RCC 7860 (cell line): Measurements from ENCODE around the gene AGT.
"Not testable (repeated sequence)": the region's sequence is repeated elsewhere in the genome, so short reads cannot be mapped to it uniquely, and the experiment has no call there.

Source experiments
- DNase-seq: peaks from one replicate; pipeline ENCODE4 v3.0.0-alpha.2; 2015; ENCODE audit warnings: low spot score
- FAIRE-seq: peaks from 2 replicates; lab custom pipeline; 2012; peaks lifted over from hg19 to GRCh38; lab: Jason Lieb, UNC

The AGT gene

DNA sequence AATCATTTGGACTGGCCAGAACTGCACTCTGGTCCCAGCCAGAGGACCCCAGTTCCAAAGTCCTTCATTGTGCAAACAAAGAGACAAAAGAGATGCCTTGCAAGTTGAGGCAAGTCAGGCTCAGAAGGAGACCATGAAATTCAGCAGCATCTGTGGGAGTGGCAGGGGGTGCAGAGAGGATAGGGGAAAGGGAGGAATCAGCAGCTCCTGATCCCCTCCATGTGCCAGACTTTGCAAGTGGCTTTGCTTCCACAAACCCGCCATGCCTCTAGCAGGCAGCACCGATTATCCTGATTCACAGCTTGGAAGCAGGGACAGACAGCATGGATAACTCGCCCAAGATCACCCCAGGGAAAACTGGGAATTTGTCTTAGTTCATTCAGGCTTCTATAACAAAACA, 31.1 kb upstream of the AGT start:
- DNase-seq (no peak), FAIRE-seq (no peak)

DNA sequence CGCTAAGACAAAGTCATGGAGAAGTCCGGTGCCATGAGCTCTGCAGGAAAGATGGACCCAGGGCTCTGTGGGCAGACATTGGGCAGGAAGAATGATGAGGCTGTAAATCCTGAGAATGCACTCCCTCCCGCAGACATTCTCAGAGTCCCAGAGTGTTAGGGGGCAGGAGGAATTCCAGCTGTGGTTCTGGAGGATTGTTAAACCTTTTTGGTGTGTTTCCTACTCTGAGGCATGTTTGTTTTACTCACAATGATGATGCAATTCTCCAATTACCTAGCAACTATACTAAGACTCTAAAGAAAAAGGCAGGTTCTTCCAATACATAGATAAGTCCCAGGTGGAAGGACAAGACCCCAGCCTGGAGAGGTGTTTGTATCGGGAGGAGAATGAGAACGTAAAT, 30.5 kb upstream of the AGT start:
- FAIRE-seq (no peak), DNase-seq (no peak)

DNA sequence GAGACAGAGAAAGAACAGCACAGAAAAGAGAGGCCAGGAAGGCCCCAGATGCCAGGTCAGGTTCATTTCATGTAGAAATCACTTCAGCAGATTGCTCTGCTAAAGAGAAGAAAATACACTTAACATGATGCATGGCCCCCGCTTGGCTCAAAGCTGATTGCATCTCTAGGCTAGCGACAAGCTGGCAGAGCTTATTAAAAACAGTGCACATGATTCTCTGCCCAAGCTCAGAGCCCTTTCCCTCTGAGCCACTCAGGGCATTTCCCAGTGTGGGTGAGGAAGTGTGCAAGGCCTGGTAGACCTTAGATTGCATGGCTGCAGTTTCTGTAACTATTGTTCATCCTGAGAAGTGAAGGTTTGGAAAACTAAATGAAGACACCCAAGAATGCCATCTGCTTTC, 30.0 kb upstream of the AGT start:
- FAIRE-seq (no peak), DNase-seq (no peak)

DNA sequence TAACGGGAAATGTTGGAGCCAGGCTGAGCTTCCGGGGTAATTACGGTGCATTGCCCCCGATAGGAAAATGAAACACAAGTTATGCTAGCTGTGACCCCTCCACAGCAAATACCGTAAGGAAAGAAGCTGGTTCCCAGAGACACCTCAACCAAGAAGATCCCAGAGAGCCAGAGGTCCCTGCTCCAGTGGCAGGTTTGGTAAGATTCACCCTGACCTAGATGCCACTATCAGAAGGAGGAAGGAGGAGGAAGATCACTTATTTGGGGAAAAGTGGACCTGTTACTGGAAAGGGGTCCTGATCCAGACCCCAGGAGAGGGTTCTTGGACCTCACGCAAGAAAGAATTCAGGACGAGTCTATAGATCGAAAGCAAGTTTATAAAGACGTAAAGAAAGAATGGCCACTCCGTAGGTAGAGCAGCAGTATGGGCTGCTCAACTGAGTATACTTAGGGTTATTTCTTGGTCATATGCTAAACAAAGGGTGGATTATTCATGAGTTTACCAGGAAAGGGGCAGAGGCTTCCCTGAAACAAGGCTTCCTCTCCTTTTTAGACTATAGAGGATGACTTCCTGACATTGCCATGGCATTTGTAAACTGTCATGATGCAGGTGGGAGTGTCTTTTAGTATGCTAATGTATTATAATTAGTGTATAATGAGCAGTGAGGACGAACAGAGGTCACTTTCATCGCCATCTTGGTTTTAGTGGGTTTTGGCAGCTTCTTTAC, 25.8 kb upstream of the AGT start:
- FAIRE-seq: no peak
- no peak for DNase-seq

DNA sequence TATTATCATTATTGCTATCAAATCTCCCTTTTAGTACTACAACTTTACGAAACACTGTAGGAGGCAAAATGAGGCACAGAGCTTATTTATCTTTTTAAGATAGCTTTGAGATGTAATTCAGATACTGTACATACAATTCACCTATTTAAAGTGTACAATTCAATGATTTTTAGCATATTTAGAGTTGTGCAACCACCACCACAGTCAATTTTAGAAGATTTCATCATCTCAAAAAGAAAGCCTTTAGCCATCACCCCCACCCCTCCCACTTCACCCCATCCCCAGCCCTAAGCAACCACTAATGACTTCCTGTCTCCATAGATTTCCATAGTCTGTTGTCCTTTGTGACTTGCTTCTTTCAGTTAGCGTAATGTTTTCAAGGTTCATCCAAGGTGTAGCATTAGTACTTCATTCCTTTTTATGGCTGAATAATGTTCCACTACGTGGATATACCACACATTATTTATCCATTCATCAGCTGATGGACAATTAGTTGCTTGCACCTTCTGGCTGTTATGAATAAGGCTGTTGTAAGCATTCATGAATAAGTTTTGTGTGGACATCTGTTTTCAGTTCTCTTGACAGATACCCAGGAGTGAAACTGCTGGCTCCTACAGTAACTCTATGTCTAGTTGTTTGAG, 23.8 kb upstream of the AGT start:
- FAIRE-seq (no peak), DNase-seq (no peak)

DNA sequence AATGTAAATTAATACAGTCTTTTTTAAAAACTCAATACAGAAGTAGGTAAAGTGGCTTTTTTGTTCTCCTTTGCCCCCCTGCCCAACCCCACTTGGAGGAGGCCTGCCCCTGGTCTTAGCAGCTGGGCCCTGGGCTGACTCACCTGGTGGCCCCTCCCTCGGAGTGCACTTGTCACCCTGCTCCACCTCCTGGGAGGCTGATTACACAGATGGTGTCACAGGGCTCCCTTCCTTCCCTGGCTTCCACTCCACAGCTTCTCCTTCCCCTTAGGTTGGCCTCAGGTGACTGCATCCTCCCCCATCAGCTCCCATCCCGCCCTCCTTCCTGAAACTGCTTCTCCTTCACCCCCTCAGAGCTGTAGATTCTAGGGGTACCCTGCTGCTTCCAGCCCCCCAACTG, 21.5 kb upstream of the AGT start:
- FAIRE-seq (no peak), DNase-seq (no peak)

DNA sequence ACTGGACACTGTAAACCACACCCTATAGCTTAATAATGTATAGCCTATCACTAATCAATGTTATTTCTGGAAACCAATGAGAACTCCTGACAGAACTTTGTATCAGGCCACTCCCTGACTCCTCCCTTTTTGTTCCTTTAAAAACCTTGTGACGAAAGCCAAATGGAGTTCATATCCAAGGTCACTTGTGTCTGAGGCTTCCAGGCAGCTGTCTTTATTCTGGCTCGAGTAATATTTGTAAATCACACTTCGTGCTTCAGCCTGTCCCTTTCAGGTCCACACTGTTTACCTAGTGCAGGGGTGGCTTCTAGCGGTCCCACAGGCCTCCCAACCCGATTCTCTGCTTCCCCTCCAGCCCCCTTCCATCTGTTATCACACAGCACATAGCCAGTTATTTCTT, 17.1 kb upstream of the AGT start:
- DNase-seq (no peak), FAIRE-seq (no peak)

DNA sequence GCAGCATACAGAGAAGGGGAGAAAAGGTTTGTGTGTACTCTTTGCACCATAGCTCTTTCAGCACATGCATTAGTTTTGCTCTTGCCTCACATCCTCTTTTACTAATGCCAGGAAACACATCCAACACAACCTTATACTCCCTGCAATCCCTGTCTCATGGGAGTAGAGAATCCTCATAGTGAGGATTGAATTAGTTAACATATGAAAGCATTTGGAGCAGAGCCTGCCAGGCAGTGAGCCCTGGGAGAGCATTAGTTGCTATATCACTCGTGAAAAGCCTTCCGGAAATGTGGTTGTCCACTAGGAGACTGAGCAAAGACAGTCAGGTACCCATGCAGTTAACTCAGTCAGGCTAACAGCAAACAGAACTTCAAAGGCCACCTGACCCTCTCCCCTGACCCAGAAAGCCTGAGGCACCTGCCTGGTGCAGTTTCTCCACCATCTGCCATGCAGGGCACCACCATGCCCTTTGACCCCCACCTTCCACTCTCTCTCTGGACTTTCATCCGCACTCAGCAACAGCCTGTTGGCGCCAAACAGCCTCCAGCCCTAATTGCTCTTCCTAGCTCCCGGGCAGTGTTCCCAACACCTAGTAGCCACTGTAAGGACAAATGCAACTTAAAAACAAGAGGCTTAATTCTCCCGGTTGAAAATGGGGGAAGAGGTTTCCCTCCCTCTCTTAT, 14.9 kb upstream of the AGT start:
- no peak for FAIRE-seq

DNA sequence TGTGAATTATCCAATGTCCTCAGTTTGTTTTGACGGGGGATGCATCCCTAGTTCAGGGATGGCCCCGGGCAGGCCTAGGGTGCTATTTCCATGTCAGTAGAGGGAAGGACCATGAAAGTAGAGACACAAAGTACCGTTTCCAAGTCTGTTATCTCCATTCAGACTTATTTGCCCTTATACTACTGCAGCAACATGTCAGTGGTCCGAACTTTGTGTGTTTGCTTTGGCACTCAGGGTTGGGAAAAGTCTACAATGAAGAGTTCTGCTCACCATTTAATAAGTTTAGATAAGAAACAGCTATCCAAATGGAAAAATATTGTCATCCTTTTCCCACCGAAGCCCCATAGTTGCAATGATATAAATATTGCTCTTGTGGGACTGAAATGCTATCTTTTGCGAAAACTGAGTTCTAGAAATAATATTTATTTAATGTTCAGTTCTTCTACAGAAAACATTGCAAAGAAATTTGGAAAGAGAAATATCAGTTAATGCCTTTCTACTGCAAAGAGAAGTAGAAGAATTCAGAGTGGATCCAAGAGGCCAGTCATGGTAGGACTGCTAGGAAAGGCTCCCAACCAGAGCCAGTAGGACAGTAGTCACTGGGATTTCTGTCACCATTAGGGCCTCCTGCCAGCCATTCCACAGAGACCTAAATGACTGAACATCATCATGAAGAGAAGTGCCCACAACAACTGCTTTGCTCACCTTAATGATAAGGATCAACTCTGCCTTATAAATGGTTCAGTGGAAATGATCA, 11.5 kb upstream of the AGT start:
- FAIRE-seq (no peak), DNase-seq (no peak)

More for the DNA sequence above, 14.9 kb upstream of the AGT start:
- no peak for DNase-seq

DNA sequence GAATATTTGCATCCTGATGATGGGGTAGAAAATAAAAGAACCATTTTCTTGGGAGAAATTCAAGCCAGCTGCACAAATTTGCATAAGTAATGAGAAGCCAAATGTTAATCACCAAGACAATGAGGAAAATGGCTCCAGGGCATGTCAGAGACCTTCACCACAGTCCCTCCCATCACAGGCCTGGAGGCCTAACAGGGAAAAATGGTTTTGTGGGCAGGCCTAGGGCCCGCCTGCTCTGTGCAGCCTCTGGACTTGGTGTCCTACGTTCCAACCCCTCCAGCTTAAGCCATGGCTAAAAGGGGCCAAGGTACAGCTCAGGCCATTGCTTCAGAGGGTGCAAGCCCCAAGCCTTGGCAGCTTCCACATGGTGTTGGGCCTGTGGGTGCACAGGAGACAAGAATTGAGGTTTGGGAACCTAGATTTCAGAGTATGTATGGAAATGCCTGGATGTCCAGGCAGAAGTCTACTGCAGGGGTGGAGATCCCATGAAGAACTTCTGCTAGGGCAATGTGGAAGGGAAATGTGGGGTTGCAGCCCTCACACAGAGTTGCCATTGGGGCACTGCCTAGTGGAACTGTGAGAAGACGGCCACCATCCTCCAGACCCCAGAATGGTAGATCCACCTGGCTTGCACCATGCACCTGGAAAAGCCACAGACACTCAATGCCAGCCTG, 8.1 kb upstream of the AGT start:
- not testable (repeated sequence) for DNase-seq, FAIRE-seq

DNA sequence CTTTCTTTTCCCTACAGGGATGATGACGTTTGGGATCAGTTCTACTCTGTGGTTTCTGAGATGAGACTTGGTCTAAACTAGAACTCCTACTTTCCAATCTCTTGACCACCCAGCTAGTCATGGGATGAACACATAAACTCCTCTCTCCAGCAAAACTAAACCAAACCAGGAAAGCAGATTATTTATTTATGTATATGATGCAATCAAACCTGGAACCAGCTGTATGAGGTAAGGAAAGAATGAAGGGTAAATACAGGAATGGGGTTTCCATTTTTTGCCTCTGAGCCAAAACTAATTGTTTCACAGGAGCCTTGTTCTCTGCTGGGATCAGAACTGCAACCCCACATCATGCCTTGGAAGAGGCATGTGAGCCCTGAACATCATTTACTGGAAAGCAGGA, 3.3 kb upstream of the AGT start:
- FAIRE-seq: no peak

DNA sequence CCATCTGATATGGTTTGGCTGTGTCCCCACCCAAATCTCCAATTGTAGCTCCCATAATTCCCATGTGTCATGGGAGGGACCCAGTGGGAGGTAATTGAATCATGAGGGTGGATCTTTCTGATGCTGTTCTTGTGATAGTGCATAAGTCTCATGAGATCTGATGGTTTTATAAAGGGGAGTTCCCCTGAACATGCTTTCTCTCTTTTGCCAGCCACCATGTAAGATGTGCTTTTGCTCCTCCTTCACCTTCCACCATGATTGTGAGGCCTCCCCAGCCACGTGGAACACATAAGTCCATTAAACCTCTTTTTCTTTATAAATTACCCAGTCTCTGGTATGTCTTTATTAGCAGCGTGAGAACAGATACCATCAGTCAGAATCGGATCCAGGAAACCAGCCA, 2.5 kb upstream of the AGT start:
- not testable (repeated sequence) for DNase-seq, FAIRE-seq

More for the DNA sequence above, 3.3 kb upstream of the AGT start:
- DNase-seq: no peak

DNA sequence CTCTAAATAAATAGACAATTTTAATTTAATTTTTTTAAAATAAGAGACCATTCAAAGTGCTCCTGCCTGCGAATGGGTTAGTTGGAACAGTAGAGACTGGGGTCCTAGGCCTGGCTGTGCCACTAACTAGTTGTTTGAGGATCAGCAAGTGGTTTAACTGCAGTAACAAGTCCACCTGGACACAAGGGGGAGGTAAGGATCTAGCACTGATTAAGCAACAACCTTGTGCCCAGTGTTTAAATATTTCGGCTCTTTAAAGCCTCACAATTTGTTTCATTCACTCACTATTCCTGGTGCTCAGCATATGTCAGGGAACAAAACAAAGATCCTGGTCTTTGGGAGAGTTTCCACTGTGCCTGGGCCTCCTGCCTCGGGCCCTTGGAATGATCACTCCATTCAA, 1.6 kb upstream of the AGT start:
- no peak for FAIRE-seq
- DNase-seq: no peak

DNA sequence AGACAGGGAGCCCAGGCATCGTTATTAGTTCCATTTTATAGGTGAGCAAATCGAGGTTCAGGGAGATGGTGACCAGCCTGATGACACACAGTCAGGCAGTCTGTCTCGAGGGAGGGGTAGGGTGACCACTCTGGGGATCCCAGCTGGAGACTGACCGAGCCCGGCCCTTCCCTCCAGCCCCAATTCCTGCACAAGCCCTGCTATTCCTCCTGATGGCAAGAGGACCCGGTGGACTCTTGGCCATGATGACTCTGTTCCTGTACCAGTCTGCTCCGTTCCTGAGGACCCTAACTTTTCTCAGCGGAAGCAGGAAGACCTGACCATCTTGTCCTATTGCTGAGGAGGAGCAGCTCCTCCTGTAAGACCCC, 391 bp downstream of the AGT start:
- FAIRE-seq: no peak
- no peak for DNase-seq

DNA sequence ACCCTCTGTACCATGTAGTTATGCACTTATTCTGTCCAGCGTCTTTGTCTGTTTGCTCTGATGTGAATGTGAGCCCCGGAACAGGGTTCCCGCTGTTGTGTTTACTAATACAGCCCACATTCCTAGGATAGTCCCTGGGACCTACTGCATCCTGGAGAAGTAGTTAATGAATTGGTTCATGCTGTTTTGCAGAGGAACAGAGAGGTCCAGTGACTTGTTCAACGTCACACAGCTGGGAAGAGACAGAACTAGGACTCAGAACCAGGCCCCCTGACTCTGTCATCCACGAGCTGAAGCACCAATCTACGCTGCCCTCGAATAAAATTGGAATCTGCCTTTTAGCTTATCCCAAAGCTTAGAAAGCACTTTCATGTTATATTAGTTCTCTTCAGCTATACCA, 784 bp downstream of the AGT start:
- FAIRE-seq (no peak), DNase-seq (no peak)

DNA sequence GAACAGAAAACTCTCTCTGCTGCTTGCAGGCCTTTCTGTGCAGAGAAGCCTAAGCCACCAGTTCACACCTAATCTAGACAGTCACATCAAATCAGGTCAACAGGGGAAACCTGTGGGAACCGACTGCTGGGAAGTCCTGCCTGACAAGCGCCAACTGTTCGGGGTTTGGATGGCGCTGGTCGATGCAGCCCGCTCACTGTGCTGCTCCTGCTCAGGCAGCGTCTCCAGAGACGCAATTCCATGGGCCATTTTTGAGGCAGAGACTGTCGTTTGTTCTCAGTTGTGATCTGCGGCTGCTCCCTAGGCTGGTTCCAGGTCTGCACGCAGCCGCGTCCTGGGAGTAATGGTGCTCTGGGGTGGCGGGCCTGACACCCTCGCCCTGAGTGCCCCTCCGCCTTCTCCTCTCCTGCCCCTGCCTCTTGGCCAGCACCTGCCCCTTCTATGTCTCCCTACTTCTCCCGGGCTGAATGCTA, 1.4 kb downstream of the AGT start:
- no peak for FAIRE-seq
- DNase-seq: no peak

DNA sequence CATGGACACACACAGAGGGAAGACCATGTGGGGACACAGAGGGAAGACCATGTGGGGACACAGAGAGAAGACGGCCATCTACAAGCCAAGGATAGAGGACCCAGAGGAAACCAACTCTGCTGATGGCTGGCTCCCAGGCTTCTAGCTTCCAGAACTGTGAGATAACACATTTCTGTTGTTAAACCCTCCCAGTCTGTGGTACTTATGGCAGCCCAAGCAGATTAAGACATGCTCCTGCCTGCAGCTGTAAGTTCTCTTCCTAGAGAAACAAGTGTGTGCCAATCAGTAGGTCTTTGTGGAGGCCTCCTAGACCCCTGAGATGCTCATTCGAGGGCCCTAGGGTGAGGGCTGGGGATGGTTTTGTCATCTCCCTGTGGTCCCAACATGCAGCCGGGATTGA, 2.7 kb downstream of the AGT start:
- no peak for FAIRE-seq
- DNase-seq: no peak

DNA sequence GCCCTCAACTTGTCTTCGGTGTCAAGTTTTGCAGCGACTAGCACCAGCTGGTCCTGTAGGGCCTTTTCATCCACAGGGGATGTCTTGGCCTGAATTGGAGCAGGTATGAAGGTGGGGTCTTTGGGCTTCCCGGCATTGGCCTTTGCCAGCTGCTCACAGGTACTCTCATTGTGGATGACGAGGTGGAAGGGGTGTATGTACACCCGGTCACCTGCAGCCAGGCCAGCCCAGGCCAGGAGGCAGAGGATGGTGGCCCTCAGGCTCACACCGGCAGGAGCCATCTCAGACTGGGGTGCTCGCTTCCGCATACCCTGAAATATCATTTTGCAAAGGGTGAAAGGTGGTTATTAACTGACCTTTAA, 3.4 kb downstream of the AGT start:
- FAIRE-seq (no peak), DNase-seq (no peak)

DNA sequence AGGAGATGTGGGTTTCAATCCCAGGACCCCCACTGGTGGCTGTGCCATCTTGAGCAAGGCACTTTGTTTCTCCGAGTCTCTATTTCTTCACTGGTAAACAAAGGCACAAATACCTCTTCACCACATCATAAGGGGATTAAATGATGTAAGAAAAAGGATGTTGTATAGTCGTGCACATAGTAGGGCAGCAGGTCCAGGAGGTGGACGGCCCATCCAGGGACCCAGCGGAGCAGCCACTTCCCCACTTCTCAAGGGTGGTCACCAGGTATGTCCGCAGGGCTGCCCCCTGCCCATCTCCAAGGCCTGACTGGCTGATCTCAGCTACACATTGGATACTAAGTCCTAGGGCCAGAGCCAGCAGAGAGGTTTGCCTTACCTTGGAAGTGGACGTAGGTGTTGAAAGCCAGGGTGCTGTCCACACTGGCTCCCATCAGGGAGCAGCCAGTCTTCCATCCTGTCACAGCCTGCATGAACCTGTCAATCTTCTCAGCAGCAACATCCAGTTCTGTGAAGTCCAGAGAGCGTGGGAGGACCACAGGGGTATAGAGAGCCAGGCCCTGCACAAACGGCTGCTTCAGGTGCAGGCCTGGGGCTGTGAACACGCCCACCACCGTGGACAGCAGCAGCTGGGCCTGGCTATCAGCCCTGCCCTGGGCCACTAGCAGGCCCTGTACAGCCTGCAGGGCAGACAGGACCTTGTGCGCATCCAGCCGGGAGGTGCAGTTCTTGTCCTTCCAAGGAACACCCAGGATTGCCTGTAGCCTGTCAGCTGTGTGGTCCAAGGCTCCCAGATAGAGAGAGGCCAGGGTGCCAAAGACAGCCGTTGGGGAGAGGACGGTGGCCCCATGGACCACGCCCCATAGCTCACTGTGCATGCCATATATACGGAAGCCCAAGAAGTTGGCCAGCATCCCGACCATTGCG, 4.0 kb downstream of the AGT start:
- DNase-seq (no peak), FAIRE-seq (no peak)
